Astrocyte of the spinal cord (primary cell): ENCODE data around the gene MBP.

Experiments
- DNase-seq: peaks from one replicate; pipeline ENCODE4 v3.0.0; 2011; ENCODE audit warnings: low read depth, low spot score
- H3K4me3 ChIP-seq: 2 replicates; pipeline ENCODE4 v1.5.1; 2011; ENCODE audit warnings: low read depth, mild to moderate bottlenecking, low read length, moderate library complexity
- in situ Hi-C: cut with HindIII; loops from 2 replicates; pipeline ENCODE4 v1.10.0; 2017; ENCODE audit warnings: low sequenced_read_pairs
- TF ChIP-seq, protein P1 (sequence below): IDR thresholded peaks from 2 replicates; pipeline ENCODE4 v1.5.1; 2012; ENCODE audit warnings: low read depth, mild to moderate bottlenecking, low read length, inconsistent platforms

MBP gene

DNA sequence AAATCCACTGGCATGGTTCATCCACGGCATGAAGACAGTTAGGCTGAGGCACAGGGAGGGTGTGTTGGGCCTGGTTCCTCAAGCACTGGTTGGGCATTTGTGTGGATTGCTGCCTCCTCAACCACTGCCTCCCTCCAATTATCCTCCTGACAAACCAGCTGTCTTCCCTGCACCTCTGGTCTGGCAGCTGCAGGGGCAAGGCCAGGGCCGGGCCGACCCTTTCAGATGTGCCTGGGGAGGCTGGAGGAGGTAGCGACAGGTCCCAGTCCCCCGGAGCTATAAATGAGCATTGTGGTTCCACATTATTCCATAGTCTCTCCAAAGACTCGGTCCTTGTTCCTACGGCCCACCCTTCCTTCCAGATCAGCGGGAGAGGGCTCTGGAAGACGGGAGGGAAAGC is 86.2 kb downstream of the MBP start:
- TF ChIP-seq, protein P1, sequence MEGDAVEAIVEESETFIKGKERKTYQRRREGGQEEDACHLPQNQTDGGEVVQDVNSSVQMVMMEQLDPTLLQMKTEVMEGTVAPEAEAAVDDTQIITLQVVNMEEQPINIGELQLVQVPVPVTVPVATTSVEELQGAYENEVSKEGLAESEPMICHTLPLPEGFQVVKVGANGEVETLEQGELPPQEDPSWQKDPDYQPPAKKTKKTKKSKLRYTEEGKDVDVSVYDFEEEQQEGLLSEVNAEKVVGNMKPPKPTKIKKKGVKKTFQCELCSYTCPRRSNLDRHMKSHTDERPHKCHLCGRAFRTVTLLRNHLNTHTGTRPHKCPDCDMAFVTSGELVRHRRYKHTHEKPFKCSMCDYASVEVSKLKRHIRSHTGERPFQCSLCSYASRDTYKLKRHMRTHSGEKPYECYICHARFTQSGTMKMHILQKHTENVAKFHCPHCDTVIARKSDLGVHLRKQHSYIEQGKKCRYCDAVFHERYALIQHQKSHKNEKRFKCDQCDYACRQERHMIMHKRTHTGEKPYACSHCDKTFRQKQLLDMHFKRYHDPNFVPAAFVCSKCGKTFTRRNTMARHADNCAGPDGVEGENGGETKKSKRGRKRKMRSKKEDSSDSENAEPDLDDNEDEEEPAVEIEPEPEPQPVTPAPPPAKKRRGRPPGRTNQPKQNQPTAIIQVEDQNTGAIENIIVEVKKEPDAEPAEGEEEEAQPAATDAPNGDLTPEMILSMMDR: no peak
- no peak overlapping the region for H3K4me3 ChIP-seq
- in situ Hi-C loops: no loop called here
- no peak for DNase-seq

DNA sequence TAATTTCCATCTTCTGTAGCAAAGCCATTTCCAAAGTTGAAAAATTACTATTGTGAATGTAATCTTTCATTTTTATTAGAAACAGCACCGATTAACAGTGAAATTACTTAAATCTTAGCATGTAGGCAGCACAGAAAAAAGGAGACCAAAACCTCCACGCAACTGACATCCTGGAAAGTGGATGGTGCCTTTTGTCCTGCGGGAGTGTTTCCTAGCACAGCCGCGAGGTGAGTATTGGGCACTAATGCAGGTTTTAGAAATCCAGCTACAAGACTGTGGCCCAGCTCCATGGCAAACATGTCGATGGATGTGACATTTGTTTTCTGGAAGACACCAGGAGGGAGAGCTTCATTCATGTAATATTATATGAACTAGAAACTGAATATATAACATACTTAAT is 86.9 kb downstream of the MBP start:
- in situ Hi-C loops: no loop called here
- no peak overlapping the region for H3K4me3 ChIP-seq
- no peak for DNase-seq
- TF ChIP-seq, protein P1: no peak

DNA sequence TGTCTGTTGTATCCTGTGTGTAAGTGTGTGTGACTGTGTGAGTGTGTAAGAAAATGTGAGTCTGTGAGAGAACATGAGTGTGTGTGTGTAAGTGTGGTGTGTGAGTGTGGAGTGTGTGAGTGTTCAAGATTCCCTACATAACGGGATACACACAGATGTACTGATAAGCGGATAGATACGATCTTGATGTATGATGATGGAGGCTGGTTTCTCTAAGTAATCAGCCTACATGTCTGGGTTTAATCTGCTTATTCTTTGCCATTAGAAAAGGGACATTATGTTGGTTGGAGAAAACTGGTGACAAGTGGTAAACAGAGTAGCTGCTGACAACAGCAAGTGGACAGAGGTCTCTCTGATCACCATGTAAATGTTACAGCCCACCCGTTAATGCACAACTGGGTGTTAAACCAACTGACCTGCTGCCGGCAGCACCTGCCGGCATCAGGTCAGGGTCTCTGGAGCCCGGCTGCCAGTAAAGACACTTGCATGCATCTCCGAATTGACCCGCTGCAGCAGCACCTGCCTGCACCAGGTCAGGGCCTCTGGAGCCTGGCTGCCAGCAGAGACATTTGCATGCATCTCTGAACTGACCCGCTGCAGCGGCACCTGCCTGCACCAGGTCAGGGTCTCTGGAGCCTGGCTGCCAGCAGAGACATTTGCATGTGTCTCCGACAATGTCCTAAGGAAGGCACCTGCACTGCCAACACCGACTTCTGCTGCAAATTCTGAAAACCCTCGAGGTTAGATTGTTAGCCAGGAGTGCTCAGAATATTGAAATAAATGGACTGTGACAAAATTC is 87.5 kb downstream of the MBP start:
- DNase-seq: no peak
- in situ Hi-C loops: no loop called here
- TF ChIP-seq, protein P1: no peak
- no peak overlapping the region for H3K4me3 ChIP-seq

DNA sequence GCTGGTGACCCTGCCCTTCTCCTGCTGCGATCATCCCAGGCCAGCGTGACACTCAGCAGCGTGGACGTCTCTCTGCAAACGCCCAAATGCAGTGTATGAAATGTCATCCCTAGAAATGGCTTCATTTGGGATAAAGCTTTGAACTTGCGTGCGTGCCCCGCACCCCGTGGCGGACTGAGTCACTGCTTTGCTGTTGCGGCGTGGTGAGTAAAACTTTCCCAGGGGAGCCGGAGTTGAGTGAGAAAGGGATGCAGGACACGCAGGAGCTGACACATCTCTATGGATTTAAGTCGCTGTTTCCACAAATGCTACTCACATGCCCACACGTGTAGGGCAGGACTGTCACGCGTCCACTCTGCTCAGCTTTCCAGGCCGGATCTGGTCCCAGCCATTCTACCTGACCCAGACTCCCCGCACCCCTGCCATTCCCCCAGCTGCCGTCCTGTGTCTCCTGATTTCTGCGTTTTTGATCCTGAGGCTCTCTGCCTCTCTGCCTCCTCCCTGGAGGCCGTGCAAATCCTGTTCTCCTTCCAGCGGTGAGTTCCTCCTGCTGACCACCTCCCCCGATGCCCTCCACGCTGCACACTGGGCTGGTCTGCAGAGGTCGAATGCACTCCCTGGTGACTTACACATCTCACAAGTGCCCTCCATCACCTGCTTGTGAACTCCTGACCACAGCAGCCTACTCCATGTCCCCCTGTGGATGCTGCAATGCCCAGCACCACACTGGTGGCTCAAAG is 88.9 kb downstream of the MBP start:
- in situ Hi-C loops: no loop called here
- DNase-seq: peak; percentile 51
- TF ChIP-seq, protein P1: no peak
- H3K4me3 ChIP-seq: no peak overlapping the region

DNA sequence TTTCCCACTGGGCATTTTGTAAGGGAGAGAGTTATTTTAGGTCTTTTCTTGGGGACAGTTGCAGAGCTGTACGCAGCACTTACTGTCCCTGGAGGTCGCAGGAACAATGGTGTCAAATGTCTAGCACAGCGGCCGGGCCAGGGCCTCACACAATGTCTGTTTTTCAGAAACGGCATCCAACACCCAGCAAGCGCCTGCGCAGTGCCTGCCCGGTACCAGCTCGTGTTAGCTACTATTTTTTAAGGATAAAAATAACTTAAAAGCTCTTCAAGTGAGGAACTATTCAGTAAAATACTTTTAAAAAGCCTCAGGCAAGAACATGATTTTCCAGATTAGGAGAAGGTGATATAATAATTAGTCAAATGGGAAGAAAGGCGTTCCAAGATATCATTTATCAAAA is 90.0 kb downstream of the MBP start:
- in situ Hi-C loops: no loop called here
- DNase-seq: no peak
- H3K4me3 ChIP-seq: no peak overlapping the region
- TF ChIP-seq, protein P1: no peak

DNA sequence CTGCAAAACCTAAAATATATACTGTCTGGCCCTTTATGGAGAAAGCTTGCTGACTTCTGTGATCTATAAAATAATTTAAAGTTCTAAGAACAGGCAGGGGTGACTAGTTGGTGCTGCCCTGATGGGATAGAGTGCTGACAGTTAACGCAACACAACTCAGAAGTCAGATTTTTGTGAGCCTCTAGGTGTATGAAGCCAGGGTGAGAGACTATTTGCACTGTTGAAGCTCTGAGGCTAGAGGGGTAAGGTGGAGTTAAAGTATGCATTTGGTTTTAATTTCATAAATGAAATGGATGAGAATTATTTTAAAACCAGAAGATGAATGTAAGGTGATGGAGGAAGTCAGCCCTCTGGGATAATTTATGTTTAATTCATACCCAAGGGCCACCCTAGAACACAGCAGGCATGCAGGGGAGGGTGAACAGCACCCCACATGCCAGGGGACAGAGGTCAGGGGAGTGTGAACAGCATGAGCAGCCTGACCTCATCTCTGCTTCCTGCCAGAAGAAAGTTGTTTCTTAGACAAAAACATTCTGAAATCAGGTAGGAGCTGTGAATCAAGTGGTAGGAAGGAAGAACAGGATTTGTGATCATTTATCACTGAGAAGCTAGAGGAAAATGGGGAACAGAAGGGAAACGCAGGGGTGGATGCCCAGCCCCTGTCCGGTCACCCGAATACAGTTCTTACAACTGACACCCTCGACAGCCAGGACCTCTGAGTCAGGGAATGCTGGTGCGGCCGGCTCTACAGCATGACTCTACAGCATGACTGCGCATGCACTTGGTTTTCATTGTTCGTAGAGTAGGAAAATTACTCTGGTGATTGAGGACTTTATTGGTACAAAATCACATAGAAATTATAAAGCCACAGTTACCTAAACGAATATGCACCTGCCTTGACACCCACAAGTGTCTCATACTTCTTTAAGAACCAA is 93.1 kb downstream of the MBP start:
- peak; percentile 43 for DNase-seq
- TF ChIP-seq, protein P1: no peak
- in situ Hi-C loops: no loop called here
- no peak overlapping the region for H3K4me3 ChIP-seq
